Measurements from ENCODE around the gene PRPF38A.

Gene PRPF38A

GRCh38 chr1:52416811-52417210, 12.4 kb downstream of the PRPF38A start:
- no peak for TF ChIP-seq CTCF (IDR thresholded peaks at IDR 0.05; ENCODE audit: insufficient read depth, low read depth, low read length, missing control alignments)
- DNase-seq (ENCODE audit: low read depth): no peak

GRCh38 chr1:52420713-52421112, 16.3 kb downstream of the PRPF38A start:
- DNase-seq (ENCODE audit: low read depth): no peak

More at GRCh38 chr1:52416811-52417210, 12.4 kb downstream of the PRPF38A start:
- H3K4me3 ChIP-seq (ENCODE audit: low read depth, low read length): no peak overlapping the region

GRCh38 chr1:52423055-52423454, 18.7 kb downstream of the PRPF38A start:
- TF ChIP-seq CTCF (IDR thresholded peaks at IDR 0.05; ENCODE audit: insufficient read depth, low read depth, low read length, missing control alignments): no peak
- DNase-seq (ENCODE audit: low read depth): no peak
- H3K4me3 ChIP-seq (ENCODE audit: low read depth, low read length): no peak overlapping the region

More at GRCh38 chr1:52420713-52421112, 16.3 kb downstream of the PRPF38A start:
- no peak overlapping the region for H3K4me3 ChIP-seq (ENCODE audit: low read depth, low read length)
- TF ChIP-seq CTCF (IDR thresholded peaks at IDR 0.05; ENCODE audit: insufficient read depth, low read depth, low read length, missing control alignments): no peak

GRCh38 chr1:52423771-52424170, 19.4 kb downstream of the PRPF38A start:
- DNase-seq (ENCODE audit: low read depth): no peak
- TF ChIP-seq CTCF (IDR thresholded peaks at IDR 0.05; ENCODE audit: insufficient read depth, low read depth, low read length, missing control alignments): no peak

GRCh38 chr1:52424231-52424636, 19.8 kb downstream of the PRPF38A start:
- no peak overlapping the region for H3K4me3 ChIP-seq (ENCODE audit: low read depth, low read length)
- no peak for TF ChIP-seq CTCF (IDR thresholded peaks at IDR 0.05; ENCODE audit: insufficient read depth, low read depth, low read length, missing control alignments)
- no peak for DNase-seq (ENCODE audit: low read depth)

More at GRCh38 chr1:52423771-52424170, 19.4 kb downstream of the PRPF38A start:
- H3K4me3 ChIP-seq (ENCODE audit: low read depth, low read length): no peak overlapping the region

- H3K4me3 ChIP-seq (ENCODE audit: low read depth, low read length): no peak overlapping the region
- TF ChIP-seq CTCF (IDR thresholded peaks at IDR 0.05; ENCODE audit: insufficient read depth, low read depth, low read length, missing control alignments): no peak
- DNase-seq (ENCODE audit: low read depth): no peak
These were observed 20.4 kb downstream of the PRPF38A start for GRCh38 chr1:52424813-52425212.

- DNase-seq (ENCODE audit: low read depth): no peak
These were observed 22.0 kb downstream of the PRPF38A start for GRCh38 chr1:52426371-52426770.

More at GRCh38 chr1:52426371-52426770, 22.0 kb downstream of the PRPF38A start:
- H3K4me3 ChIP-seq (ENCODE audit: low read depth, low read length): no peak overlapping the region
- no peak for TF ChIP-seq CTCF (IDR thresholded peaks at IDR 0.05; ENCODE audit: insufficient read depth, low read depth, low read length, missing control alignments)

Measured in GM12865 (cell line).